ENCODE data around the gene TPRN. TPM values are rescaled to one million over a fixed set of nuclear protein-coding genes. Genes with fewer than 3 reads are reported as not detected.

TPRN gene
- total and polyA plus RNA-seq, 12 donors = 10.2 to 31.5 (median 20.4) TPM

- H3K27ac ChIP-seq = peak overlapping the region; percentile 88 to 99 (median 94)
- WGBS, 2 donors = 66 to 67% methylated on average over 36 of the region's 36 CpGs
Observed at GRCh38 chr9:137242269-137243203, 42.0 kb upstream of the TPRN start.

GRCh38 chr9:137241490-137242268, 41.1 kb upstream of the TPRN start:
- H3K27me3 ChIP-seq = no peaks in the 10 kb centered on the region
- WGBS, 2 donors = 1 to 2% methylated on average over 55 to 83 of the region's 83 CpGs
- peak overlapping the region; percentile 56 to 97 (median 92) for H3K4me3 ChIP-seq
- intact Hi-C loops (cut with DNase I) = loop anchor here in 2 of 10 donors (1.0 to 2.0 kb wide), 2 partner anchors 12 to 19 kb away; partner anchors contain the start of gene RNF208 (in 1 of the 2)
- TF ChIP-seq CTCF (IDR thresholded peaks at IDR 0.05) = no peak
- peaks cover 11 to 64% (median 46%) of the 10 kb centered on the region in 9 donors for H3K4me1 ChIP-seq
- DNase-seq (peak; percentile 63 to 71), ATAC-seq (peak in 3 of 8 donors; percentile 7 to 23 (median 9))
- peak overlapping the region; percentile 88 to 99 (median 94) for H3K27ac ChIP-seq
- no peaks in the 10 kb centered on the region for H3K9me3 ChIP-seq
- peaks cover 0 to 26% (median 12%) of the 10 kb centered on the region in 9 donors for H3K36me3 ChIP-seq

More at GRCh38 chr9:137242269-137243203, 42.0 kb upstream of the TPRN start:
- intact Hi-C loops (cut with DNase I) = loop anchor here in 1 of 10 donors (1.0 kb wide), 1 partner anchor 11 kb away; no protein-coding TSS in a partner anchor
- peaks cover 5 to 58% (median 41%) of the 10 kb centered on the region in 9 donors for H3K4me1 ChIP-seq
- H3K36me3 ChIP-seq = peaks cover 0 to 26% (median 12%) of the 10 kb centered on the region in 9 donors
- ATAC-seq (no peak), DNase-seq (no peak)
- no peak for TF ChIP-seq CTCF (IDR thresholded peaks at IDR 0.05)
- H3K9me3 ChIP-seq = no peaks in the 10 kb centered on the region
- H3K4me3 ChIP-seq = peak overlapping the region; percentile 56 to 97 (median 92)
- H3K27me3 ChIP-seq = no peaks in the 10 kb centered on the region

- ATAC-seq = peak; percentile 85 to 94 (median 89)
- H3K4me1 ChIP-seq = peaks cover 16 to 71% (median 53%) of the 10 kb centered on the region in 9 donors
- intact Hi-C loops (cut with DNase I) = loop anchor here in 1 of 10 donors (2.0 kb wide), 1 partner anchor 18 kb away; the partner anchor contains the start of gene RNF208
Observed at GRCh38 chr9:137240841-137241489, 40.4 kb upstream of the TPRN start, which contains the start of gene TUBB4B. Gene TUBB4B, plus strand, starts transcription at chr9:137241287. Its CDS starts 74 bp downstream, at chr9:137241361.

More at GRCh38 chr9:137240841-137241489, 40.4 kb upstream of the TPRN start, which contains the start of gene TUBB4B:
- WGBS, 2 donors = 1% methylated on average over 67 of the region's 67 CpGs
- H3K36me3 ChIP-seq = peaks cover 0 to 26% (median 12%) of the 10 kb centered on the region in 9 donors
- DNase-seq = peak; percentile 99 to 100
- no peaks in the 10 kb centered on the region for H3K9me3 ChIP-seq
- H3K27ac ChIP-seq = peak within 1 kb of the TSS; percentile 91 to 100 (median 98)
- peak within 1 kb of the TSS; percentile 75 to 97 (median 92) for H3K4me3 ChIP-seq
- no peaks in the 10 kb centered on the region for H3K27me3 ChIP-seq
- no peak for TF ChIP-seq CTCF (IDR thresholded peaks at IDR 0.05)

Data from heart right ventricle (tissue), 16 donors.